HT-29 (cell line): ENCODE measurements around the gene MOGAT1. TPM values are rescaled to one million over a fixed set of nuclear protein-coding genes. Genes with fewer than 3 reads are reported as not detected.
"Not testable (repeated sequence)": the region's sequence is repeated elsewhere in the genome, so short reads cannot be mapped to it uniquely, and the experiment has no call there.

Source experiments
- DNase-seq: peaks from one replicate; pipeline ENCODE4 v3.0.0-alpha.2; 2015; ENCODE audit warnings: low spot score
- total RNA-seq: library from RNA; depleted of rRNA; stranded (reverse); fragments of >200 nt; shearing (Covaris generic); gene quantifications from 2 replicates; pipeline ENCODE4 v1.2.3, GENCODE V29; 2014

Gene MOGAT1
- total RNA-seq, 1 experiment from 2014 or later, result not detected

- DNase-seq, result no peak
Measured at GRCh38 chr2:222670191-222671038, 1.0 kb upstream of the MOGAT1 start.

GRCh38 chr2:222672068-222672401 is 577 bp downstream of the MOGAT1 start:
- no peak for DNase-seq

- DNase-seq, result no peak
Measured at GRCh38 chr2:222673273-222673672, 1.8 kb downstream of the MOGAT1 start.

- DNase-seq, result no peak
Measured at GRCh38 chr2:222673883-222674282, 2.4 kb downstream of the MOGAT1 start.

- no peak for DNase-seq
Measured at GRCh38 chr2:222677981-222678380, 6.5 kb downstream of the MOGAT1 start.

- DNase-seq, result no peak
Measured at GRCh38 chr2:222683805-222684204, 12.3 kb downstream of the MOGAT1 start.

- no peak for DNase-seq
Measured at GRCh38 chr2:222686086-222686750, 14.8 kb downstream of the MOGAT1 start.

GRCh38 chr2:222688917-222689316 is 17.5 kb downstream of the MOGAT1 start:
- no peak for DNase-seq

- no peak for DNase-seq
Measured at GRCh38 chr2:222689322-222689721, 17.9 kb downstream of the MOGAT1 start.

- DNase-seq, result peak; percentile 89
Measured at GRCh38 chr2:222690564-222691200, 19.2 kb downstream of the MOGAT1 start.

GRCh38 chr2:222693413-222693812 is 22.0 kb downstream of the MOGAT1 start:
- DNase-seq, result not testable (repeated sequence)

GRCh38 chr2:222693837-222694236 is 22.4 kb downstream of the MOGAT1 start:
- peak; percentile 58 for DNase-seq

GRCh38 chr2:222698276-222698675 is 26.8 kb downstream of the MOGAT1 start:
- DNase-seq, result no peak

GRCh38 chr2:222701233-222701632 is 29.8 kb downstream of the MOGAT1 start:
- no peak for DNase-seq

GRCh38 chr2:222701721-222702131 is 30.3 kb downstream of the MOGAT1 start:
- DNase-seq, result no peak

GRCh38 chr2:222703091-222703490 is 31.6 kb downstream of the MOGAT1 start:
- no peak for DNase-seq

- DNase-seq, result no peak
Measured at GRCh38 chr2:222703886-222704285, 32.4 kb downstream of the MOGAT1 start.

- DNase-seq, result no peak
Measured at GRCh38 chr2:222706616-222707015, 35.2 kb downstream of the MOGAT1 start.

- DNase-seq, result no peak
Measured at GRCh38 chr2:222707102-222707688, 35.7 kb downstream of the MOGAT1 start.

- DNase-seq, result no peak
Measured at GRCh38 chr2:222707689-222708273, 36.3 kb downstream of the MOGAT1 start.

- peak; percentile 73 for DNase-seq
Measured at GRCh38 chr2:222708274-222708710, 36.8 kb downstream of the MOGAT1 start.
